Type B pancreatic cell (in vitro differentiated cells): ENCODE measurements around the gene SVBP. TPM values are rescaled to one million over a fixed set of nuclear protein-coding genes. Genes with fewer than 3 reads are reported as not detected.

Experiments
- DNase-seq: peaks from one replicate; pipeline ENCODE4 v3.0.0; 2021; ENCODE audit warnings: mixed read lengths; ENCODE audit not compliant: unreplicated experiment; ENCODE audit errors: extremely low spot score
- H3K27ac Mint-ChIP-seq: 2 replicates; pipeline ENCODE4 v1.8.0; 2021; ENCODE audit warnings: mild to moderate bottlenecking, mixed read lengths
- H3K27me3 Mint-ChIP-seq: 2 replicates; pipeline ENCODE4 v1.8.0; 2021; ENCODE audit warnings: mixed read lengths
- H3K36me3 Mint-ChIP-seq: 2 replicates; pipeline ENCODE4 v1.8.0; 2021; ENCODE audit warnings: mixed read lengths
- H3K4me1 Mint-ChIP-seq: one replicate; pipeline ENCODE4 v1.8.0; 2021; ENCODE audit warnings: mixed read lengths; ENCODE audit not compliant: unreplicated experiment
- H3K4me3 Mint-ChIP-seq: 2 replicates; pipeline ENCODE4 v1.8.0; 2021; ENCODE audit warnings: mild to moderate bottlenecking, mixed read lengths
- H3K9me3 Mint-ChIP-seq: 2 replicates; pipeline ENCODE4 v1.8.0; 2021; ENCODE audit warnings: mixed read lengths
- CTCF ChIP-seq: fragments of 200-600 bp; sonication (generic); conservative IDR thresholded peaks from 2 replicates; pipeline ENCODE4 v1.5.0; 2021; ENCODE audit warnings: antibody characterized with exemption, mild to moderate bottlenecking
- total RNA-seq: library from RNA; stranded (reverse); gene quantifications from 2 replicates; pipeline ENCODE4 v1.2.1, GENCODE V29; 2021; ENCODE audit warnings: low replicate concordance

Gene SVBP
- total RNA-seq, 1 donor from 2014 or later: 42.9 TPM

- no peaks in the 10 kb centered on the region for H3K27me3 Mint-ChIP-seq
- no peak overlapping the region for H3K27ac Mint-ChIP-seq
- H3K4me1 Mint-ChIP-seq: peaks cover 24% of the 10 kb centered on the region
- no peak overlapping the region for H3K4me3 Mint-ChIP-seq
- no peak for DNase-seq
- H3K36me3 Mint-ChIP-seq: peaks cover 17% of the 10 kb centered on the region
- TF ChIP-seq CTCF: no peak
- peaks cover 5% of the 10 kb centered on the region for H3K9me3 Mint-ChIP-seq
These were observed 28.0 kb upstream of the SVBP start for GRCh38 chr1:42845193-42845592.

GRCh38 chr1:42844592-42845140, 27.5 kb upstream of the SVBP start:
- Mint-ChIP-seq H3K9me3 (peaks cover under 1% of the 10 kb centered on the region), H3K27me3 (no peaks in the 10 kb centered on the region), H3K27ac (no peak overlapping the region), H3K4me3 (peak overlapping the region; percentile 16), H3K4me1 (peaks cover 24% of the 10 kb centered on the region), H3K36me3 (peaks cover 12% of the 10 kb centered on the region)
- DNase-seq: no peak
- no peak for TF ChIP-seq CTCF

- no peak overlapping the region for H3K27ac Mint-ChIP-seq
- no peaks in the 10 kb centered on the region for H3K27me3 Mint-ChIP-seq
- H3K4me1 Mint-ChIP-seq: peaks cover 8% of the 10 kb centered on the region
These were observed 24.4 kb upstream of the SVBP start for GRCh38 chr1:42841440-42842147.

GRCh38 chr1:42841010-42841409, 23.8 kb upstream of the SVBP start:
- DNase-seq: no peak
- H3K36me3 Mint-ChIP-seq: peaks cover 2% of the 10 kb centered on the region
- no peak for TF ChIP-seq CTCF
- H3K4me3 Mint-ChIP-seq: no peak overlapping the region
- peaks cover 5% of the 10 kb centered on the region for H3K4me1 Mint-ChIP-seq
- H3K9me3 Mint-ChIP-seq: no peaks in the 10 kb centered on the region
- H3K27me3 Mint-ChIP-seq: no peaks in the 10 kb centered on the region
- H3K27ac Mint-ChIP-seq: no peak overlapping the region

More at GRCh38 chr1:42841440-42842147, 24.4 kb upstream of the SVBP start:
- DNase-seq: no peak
- no peak for TF ChIP-seq CTCF
- Mint-ChIP-seq H3K9me3 (no peaks in the 10 kb centered on the region), H3K36me3 (no peaks in the 10 kb centered on the region), H3K4me3 (no peak overlapping the region)

- Mint-ChIP-seq H3K27me3 (no peaks in the 10 kb centered on the region), H3K36me3 (peaks cover 5% of the 10 kb centered on the region), H3K4me1 (peaks cover 13% of the 10 kb centered on the region), H3K27ac (no peak overlapping the region), H3K4me3 (no peak overlapping the region), H3K9me3 (no peaks in the 10 kb centered on the region)
- TF ChIP-seq CTCF: no peak
- no peak for DNase-seq
These were observed 21.4 kb upstream of the SVBP start for GRCh38 chr1:42838482-42839190.
